Thyroid gland (tissue), 4 donors: ENCODE measurements around the gene LETM1. TPM values are rescaled to one million over a fixed set of nuclear protein-coding genes. Genes with fewer than 3 reads are reported as not detected.

ENCODE experiments used
- DNase-seq, 2 donors: peaks; one replicate each; pipeline ENCODE4 v3.0.0-alpha.2; 2019
- H3K27ac ChIP-seq, 3 donors: fragments of 200-600 bp; sonication (generic); 1 replicate in 2 of 3; 2 replicates in 1 of 3; pipeline ENCODE4 v1.5.1; 2016 to 2019; ENCODE audit warnings: mild to moderate bottlenecking in 1 of 3, moderate library complexity in 1 of 3
- H3K27me3 ChIP-seq: fragments of 200-600 bp; sonication (generic); one replicate; pipeline ENCODE4 v1.5.1; 2019
- H3K36me3 ChIP-seq, 2 donors: fragments of 200-600 bp; sonication (generic); one replicate each; pipeline ENCODE4 v1.5.1; 2016 to 2019
- H3K4me1 ChIP-seq, 2 donors: fragments of 200-600 bp; sonication (generic); one replicate each; pipeline ENCODE4 v1.5.1; 2017 to 2019
- H3K4me3 ChIP-seq, 3 donors: fragments of 200-600 bp; sonication (generic); replicated peaks in 1 of 3; 1 replicate in 2 of 3; 2 replicates in 1 of 3; pipeline ENCODE4 v1.5.1; 2016; ENCODE audit warnings: mild to moderate bottlenecking in 1 of 3
- H3K9me3 ChIP-seq: fragments of 200-600 bp; sonication (generic); one replicate; pipeline ENCODE4 v1.5.1; 2017
- CTCF ChIP-seq, 6 experiments: fragments of 200-600 bp in 3 of 6; fragments of 450-650 bp in 3 of 6; sonication (generic) in 3 of 6; IDR thresholded peaks; one replicate each; pipeline ENCODE4 v1.5.1; 2016 to 2019; ENCODE audit warnings: antibody characterized with exemption in 6 of 6, mild to moderate bottlenecking in 2 of 6, inconsistent platforms in 1 of 6, moderate library complexity in 1 of 6
- POLR2A ChIP-seq, 2 donors: fragments of 450-650 bp; IDR thresholded peaks; one replicate each; pipeline ENCODE4 v1.6.1; 2017; ENCODE audit warnings: antibody characterized with exemption in 2 of 2, mild to moderate bottlenecking in 2 of 2, moderate library complexity in 1 of 2
- WGBS, 2 donors: methylation state at CpG; one replicate each; pipeline ENCODE4 v1.1.5; 2017; 5-methylcytosine and 5-hydroxymethylcytosine counted together
- intact Hi-C: fragments of 100-400 bp; cut with DNase I; formaldehyde crosslinking; loops from one replicate; pipeline ENCODE4 v1.15.1; 2023
- total RNA-seq, 4 donors: library from RNA; depleted of rRNA; stranded (reverse); fragments of >200 nt; gene quantifications; one replicate each; pipeline ENCODE4 v1.2.3, GENCODE V29; 2016

LETM1 gene
- total RNA-seq, 4 donors from 2014 or later = 30.1 to 58.4 (median 49.0) TPM

GRCh38 chr4:1777822-1778641, 77.9 kb downstream of the LETM1 start:
- TF ChIP-seq CTCF (IDR thresholded peaks at IDR 0.05) (peak in 1 of 6 experiments; percentile 12), POLR2A (IDR thresholded peaks at IDR 0.05) (no peak)
- no peaks in the 10 kb centered on the region for H3K36me3 ChIP-seq
- DNase-seq = peak; percentile 25 to 32
- H3K4me1 ChIP-seq = peaks cover 3 to 11% of the 10 kb centered on the region in 2 donors
- 41 to 54% methylated on average over 15 of the region's 27 CpGs for WGBS, 2 donors
- intact Hi-C loops = no loop called here
- H3K4me3 ChIP-seq = no peak overlapping the region
- no peak overlapping the region for H3K27ac ChIP-seq
- H3K27me3 ChIP-seq = no peaks in the 10 kb centered on the region
- H3K9me3 ChIP-seq = no peaks in the 10 kb centered on the region

GRCh38 chr4:1776521-1777161, 79.3 kb downstream of the LETM1 start:
- Histone ChIP-seq H3K4me3 (no peak overlapping the region), H3K9me3 (no peaks in the 10 kb centered on the region), H3K36me3 (no peaks in the 10 kb centered on the region), H3K27ac (no peak overlapping the region), H3K4me1 (peaks cover 3 to 11% of the 10 kb centered on the region in 2 donors), H3K27me3 (no peaks in the 10 kb centered on the region)
- WGBS, 2 donors = 94 to 96% methylated on average over 20 to 23 of the region's 24 CpGs
- intact Hi-C loops = no loop called here
- no peak for TF ChIP-seq CTCF (IDR thresholded peaks at IDR 0.05)
- DNase-seq = no peak

GRCh38 chr4:1775731-1776500, 80.0 kb downstream of the LETM1 start:
- Histone ChIP-seq H3K4me3 (no peak overlapping the region), H3K36me3 (no peaks in the 10 kb centered on the region), H3K27ac (no peak overlapping the region), H3K4me1 (peaks cover 3 to 11% of the 10 kb centered on the region in 2 donors), H3K27me3 (no peaks in the 10 kb centered on the region), H3K9me3 (no peaks in the 10 kb centered on the region)
- intact Hi-C loops = no loop called here
- whole genome bisulfite sequencing, 2 donors = 64 to 72% methylated on average over 10 to 11 of the region's 23 CpGs
- TF ChIP-seq POLR2A (IDR thresholded peaks at IDR 0.05) = no peak
- TF ChIP-seq CTCF (IDR thresholded peaks at IDR 0.05) = no peak
- peak; percentile 40 to 45 for DNase-seq

GRCh38 chr4:1773754-1774153, 82.2 kb downstream of the LETM1 start:
- 93 to 95% methylated on average over 3 to 10 of the region's 10 CpGs for WGBS, 2 donors
- no peak for DNase-seq
- H3K36me3 ChIP-seq = no peaks in the 10 kb centered on the region
- H3K27me3 ChIP-seq = no peaks in the 10 kb centered on the region
- H3K4me3 ChIP-seq = no peak overlapping the region
- no peaks in the 10 kb centered on the region for H3K9me3 ChIP-seq
- TF ChIP-seq POLR2A (IDR thresholded peaks at IDR 0.05) (no peak), CTCF (IDR thresholded peaks at IDR 0.05) (no peak)
- peaks cover 3 to 11% of the 10 kb centered on the region in 2 donors for H3K4me1 ChIP-seq
- intact Hi-C loops = no loop called here
- no peak overlapping the region for H3K27ac ChIP-seq
